Activated CD4-positive, alpha-beta memory T cell treated with anti-CD3 and anti-CD28 coated beads for 36 hours (primary cell): Measurements from ENCODE around the gene RERE. TPM values are rescaled to one million over a fixed set of nuclear protein-coding genes. Genes with fewer than 3 reads are reported as not detected.
"Not testable (repeated sequence)": the region's sequence is repeated elsewhere in the genome, so short reads cannot be mapped to it uniquely, and the experiment has no call there.

Experiments used
- CTCF ChIA-PET: fragments of 350-600 bp; sonication (Branson Sonifier 250); formaldehyde crosslinking; loops from one replicate; lab custom pipeline; 2021; ENCODE audit warnings: antibody characterized with exemption, inconsistent platforms; lab: Charles Lee
- POLR2A ChIA-PET: fragments of 350-600 bp; sonication (Branson Sonifier 250); formaldehyde crosslinking; loops from one replicate; lab custom pipeline; 2021; ENCODE audit warnings: antibody characterized with exemption; lab: Charles Lee
- DNase-seq: peaks from one replicate; pipeline ENCODE4 v3.0.0-alpha.2; 2020
- H3K27ac Mint-ChIP-seq: one replicate; pipeline ENCODE4 v1.8.0; 2021; ENCODE audit warnings: mixed read lengths
- H3K27me3 Mint-ChIP-seq: one replicate; pipeline ENCODE4 v1.8.0; 2021; ENCODE audit warnings: mixed read lengths
- H3K36me3 Mint-ChIP-seq: one replicate; pipeline ENCODE4 v1.8.0; 2021; ENCODE audit warnings: mixed read lengths
- H3K4me1 Mint-ChIP-seq: one replicate; pipeline ENCODE4 v1.8.0; 2021; ENCODE audit warnings: low read depth, mixed read lengths
- H3K4me3 Mint-ChIP-seq: one replicate; pipeline ENCODE4 v1.8.0; 2021; ENCODE audit warnings: mild to moderate bottlenecking, mixed read lengths
- H3K9me3 Mint-ChIP-seq: one replicate; pipeline ENCODE4 v1.8.0; 2021; ENCODE audit warnings: mixed read lengths
- intact Hi-C: fragments of 100-400 bp; cut with micrococcal nuclease; formaldehyde crosslinking; loops from one replicate; pipeline ENCODE4 v1.15.1; 2023
- total RNA-seq, 2 experiments: library from RNA; stranded (reverse); gene quantifications; one replicate each; pipeline ENCODE4 v1.2.3, GENCODE V29; 2021

RERE gene
- total RNA-seq, 2 experiments from 2014 or later, result 45.0 to 50.5 TPM

DNA sequence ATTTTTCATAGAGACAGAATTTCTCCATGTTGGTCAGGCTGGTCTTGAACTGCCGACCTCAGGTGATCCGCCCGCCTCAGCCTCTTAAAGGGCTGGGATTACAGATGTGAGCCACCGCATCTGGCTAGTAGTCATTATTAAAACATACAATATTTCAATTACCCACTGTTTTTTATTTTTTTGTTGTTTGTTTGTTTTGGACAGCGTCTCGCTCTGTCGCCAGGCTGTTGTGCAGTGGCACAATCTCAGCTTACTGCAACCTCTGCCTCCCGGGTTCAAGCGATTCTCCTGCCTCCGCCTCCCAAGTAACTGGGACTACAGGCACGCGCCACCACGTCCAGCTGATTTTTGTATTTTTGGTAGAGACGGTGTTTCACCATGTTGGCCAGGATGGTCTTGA is 90.1 kb downstream of the RERE start:
- CTCF ChIA-PET, result interaction anchor here (0.6 to 9.0 kb wide), 30 partner anchors 9 to 712 kb away, joined by 3 to 127 read pairs (median 5); no protein-coding TSS in a partner anchor

DNA sequence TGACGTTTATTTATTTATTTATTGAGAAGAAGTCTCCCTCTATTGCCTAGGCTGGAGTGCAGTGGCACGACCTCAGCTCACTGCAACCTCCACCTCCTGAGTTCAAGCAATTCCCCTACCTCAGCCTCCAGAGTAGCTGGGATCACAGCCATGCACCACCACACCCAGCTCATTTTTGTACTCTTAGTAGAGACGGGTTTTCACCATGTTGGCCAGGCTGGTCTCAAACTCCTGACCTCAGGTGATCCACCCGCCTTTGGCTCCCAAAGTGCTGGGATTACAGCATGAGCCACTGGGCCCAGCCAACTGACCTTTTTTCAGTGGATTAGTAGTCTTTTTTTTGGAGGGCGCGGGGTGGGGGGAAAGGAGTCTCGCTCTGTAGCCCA is 90.6 kb downstream of the RERE start:
- H3K9me3 Mint-ChIP-seq, H3K27me3 Mint-ChIP-seq, DNase-seq, H3K27ac Mint-ChIP-seq, H3K4me3 Mint-ChIP-seq, H3K36me3 Mint-ChIP-seq: not testable (repeated sequence)
- intact Hi-C loops, result loop anchor here (1.0 kb wide), 1 partner anchor 165 kb away; no protein-coding TSS in a partner anchor
- CTCF ChIA-PET, result interaction anchor here (0.6 to 9.0 kb wide), 46 partner anchors 9 to 711 kb away, joined by 3 to 127 read pairs (median 5); no protein-coding TSS in a partner anchor
- POLR2A ChIA-PET, result interaction anchor here (2.4 kb wide), 1 partner anchor 26 kb away, joined by 9 read pairs; no protein-coding TSS in a partner anchor
- H3K4me1 Mint-ChIP-seq, result peaks cover 15% of the 10 kb centered on the region

More for the DNA sequence above, 90.1 kb downstream of the RERE start:
- intact Hi-C loops, H3K27me3 Mint-ChIP-seq, H3K27ac Mint-ChIP-seq, H3K4me3 Mint-ChIP-seq, H3K36me3 Mint-ChIP-seq, DNase-seq: not testable (repeated sequence)
- peaks cover 15% of the 10 kb centered on the region for H3K4me1 Mint-ChIP-seq
- peaks cover 11% of the 10 kb centered on the region for H3K9me3 Mint-ChIP-seq
- POLR2A ChIA-PET, result interaction anchor here (2.4 kb wide), 1 partner anchor 26 kb away, joined by 9 read pairs; no protein-coding TSS in a partner anchor

DNA sequence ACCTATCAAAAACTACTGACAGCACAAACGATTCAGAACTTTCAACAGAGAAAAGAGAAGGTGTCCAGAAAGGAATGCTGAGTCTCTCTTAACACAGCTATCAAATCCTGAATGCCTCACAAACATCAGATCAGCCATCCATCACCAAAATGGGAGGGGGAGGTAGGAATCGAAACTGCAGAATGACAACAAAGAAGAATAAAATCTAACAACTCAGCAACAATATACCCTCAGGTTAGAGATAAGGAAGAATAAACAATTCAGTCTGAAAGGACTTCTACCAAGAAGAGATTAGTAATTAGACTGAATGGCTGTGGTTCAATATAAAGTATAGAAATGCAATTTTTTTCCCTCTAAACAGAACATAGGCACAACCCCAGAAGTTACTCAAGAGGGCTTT is 94.4 kb downstream of the RERE start:
- no peaks in the 10 kb centered on the region for H3K9me3 Mint-ChIP-seq
- no peak overlapping the region for H3K4me3 Mint-ChIP-seq
- no peak overlapping the region for H3K27ac Mint-ChIP-seq
- no peaks in the 10 kb centered on the region for H3K27me3 Mint-ChIP-seq
- no peak for DNase-seq
- H3K36me3 Mint-ChIP-seq, result no peaks in the 10 kb centered on the region
- ChIA-PET CTCF (interaction anchor here (1.1 to 9.0 kb wide), 7 partner anchors 22 to 282 kb away, joined by 3 to 127 read pairs (median 3); no protein-coding TSS in a partner anchor), POLR2A (interaction anchor here (0.9 kb wide), 1 partner anchor 135 kb away, joined by 3 read pairs; no protein-coding TSS in a partner anchor)
- intact Hi-C loops, result no loop called here
- peaks cover 13% of the 10 kb centered on the region for H3K4me1 Mint-ChIP-seq

DNA sequence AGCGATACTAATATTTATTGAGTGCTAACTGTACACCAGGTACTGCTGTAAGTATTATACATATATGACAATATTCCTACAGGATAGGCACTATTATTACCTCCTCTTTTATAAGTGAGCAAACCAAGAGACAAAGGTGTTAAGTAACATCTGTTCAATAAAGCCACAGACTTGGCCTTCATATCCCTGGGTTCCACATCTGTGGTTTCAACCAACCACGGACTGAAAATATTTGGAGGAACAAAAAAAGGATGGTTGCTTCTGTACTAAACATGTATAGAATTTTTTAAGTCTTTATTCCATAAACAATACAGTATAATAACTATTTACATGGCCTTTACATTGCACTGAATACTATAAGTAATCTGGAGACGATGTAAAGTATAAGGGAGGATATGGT is 95.1 kb downstream of the RERE start:
- no peaks in the 10 kb centered on the region for H3K9me3 Mint-ChIP-seq
- intact Hi-C loops, result no loop called here
- DNase-seq, result no peak

DNA sequence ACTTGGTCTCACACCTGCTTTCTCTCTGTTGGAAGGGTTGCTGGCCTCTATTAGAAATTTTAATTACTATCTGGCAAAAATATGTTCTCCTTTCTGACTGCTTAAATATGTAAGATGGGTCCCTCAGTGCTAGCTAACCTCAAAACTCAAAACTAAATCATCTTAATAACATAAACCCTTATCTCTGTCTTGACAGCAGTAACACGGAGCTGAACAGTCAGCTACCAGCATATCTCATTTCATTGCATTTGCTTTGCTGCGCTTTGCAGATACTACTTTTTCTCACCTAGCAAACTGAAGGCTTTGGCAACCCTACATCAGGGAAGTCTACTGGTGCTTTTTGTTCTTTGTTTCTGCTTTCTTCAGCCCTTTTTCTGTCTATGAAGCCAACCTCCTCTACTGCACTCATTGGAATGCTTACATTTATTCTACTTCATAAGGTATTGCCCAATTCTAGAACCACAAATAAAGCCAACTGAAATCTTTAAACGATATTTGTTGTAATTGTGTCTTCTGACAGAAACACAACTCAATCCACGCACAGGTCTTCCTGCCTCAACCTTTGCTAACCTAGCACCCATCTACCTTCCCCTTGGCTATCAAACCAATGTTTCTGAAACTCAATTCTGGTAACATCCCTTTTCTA is 95.6 kb downstream of the RERE start:
- Mint-ChIP-seq H3K4me3 (no peak overlapping the region), H3K27ac (no peak overlapping the region), H3K4me1 (peaks cover 13% of the 10 kb centered on the region), H3K27me3 (no peaks in the 10 kb centered on the region), H3K36me3 (no peaks in the 10 kb centered on the region), H3K9me3 (no peaks in the 10 kb centered on the region)
- intact Hi-C loops, result no loop called here
- no peak for DNase-seq
- ChIA-PET POLR2A (no interaction called here), CTCF (no interaction called here)

More for the DNA sequence above, 95.1 kb downstream of the RERE start:
- ChIA-PET POLR2A (no interaction called here), CTCF (interaction anchor here (1.5 kb wide), 1 partner anchor 153 kb away, joined by 3 read pairs; no protein-coding TSS in a partner anchor)
- H3K27me3 Mint-ChIP-seq, result no peaks in the 10 kb centered on the region
- no peak overlapping the region for H3K27ac Mint-ChIP-seq
- H3K4me1 Mint-ChIP-seq, result peaks cover 13% of the 10 kb centered on the region
- no peaks in the 10 kb centered on the region for H3K36me3 Mint-ChIP-seq
- no peak overlapping the region for H3K4me3 Mint-ChIP-seq

DNA sequence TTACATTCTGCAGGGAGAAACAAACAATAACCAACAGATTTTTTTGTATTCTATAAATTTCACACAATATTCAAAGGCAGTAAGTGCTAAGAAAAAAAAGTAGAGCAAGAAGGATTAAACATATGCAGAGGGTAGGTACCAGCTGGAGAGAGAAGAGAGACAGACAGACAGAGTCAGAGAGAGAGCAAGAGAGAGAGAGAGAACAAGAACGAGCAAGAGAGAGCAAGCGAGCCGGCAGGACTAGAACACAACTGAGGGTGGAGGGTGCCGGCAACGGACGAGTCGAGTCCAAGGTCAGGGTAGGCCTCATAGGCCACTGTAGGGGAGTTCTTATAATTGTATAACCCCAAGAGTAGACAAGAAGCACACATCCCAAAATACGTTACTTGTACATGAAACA is 97.1 kb downstream of the RERE start:
- Mint-ChIP-seq H3K4me1 (peaks cover 13% of the 10 kb centered on the region), H3K27me3 (no peaks in the 10 kb centered on the region), H3K9me3 (no peaks in the 10 kb centered on the region), H3K4me3 (no peak overlapping the region), H3K36me3 (no peaks in the 10 kb centered on the region), H3K27ac (no peak overlapping the region)
- ChIA-PET CTCF (interaction anchor here (0.6 kb wide), 1 partner anchor 322 kb away, joined by 3 read pairs; no protein-coding TSS in a partner anchor), POLR2A (no interaction called here)
- no peak for DNase-seq
- intact Hi-C loops, result no loop called here

DNA sequence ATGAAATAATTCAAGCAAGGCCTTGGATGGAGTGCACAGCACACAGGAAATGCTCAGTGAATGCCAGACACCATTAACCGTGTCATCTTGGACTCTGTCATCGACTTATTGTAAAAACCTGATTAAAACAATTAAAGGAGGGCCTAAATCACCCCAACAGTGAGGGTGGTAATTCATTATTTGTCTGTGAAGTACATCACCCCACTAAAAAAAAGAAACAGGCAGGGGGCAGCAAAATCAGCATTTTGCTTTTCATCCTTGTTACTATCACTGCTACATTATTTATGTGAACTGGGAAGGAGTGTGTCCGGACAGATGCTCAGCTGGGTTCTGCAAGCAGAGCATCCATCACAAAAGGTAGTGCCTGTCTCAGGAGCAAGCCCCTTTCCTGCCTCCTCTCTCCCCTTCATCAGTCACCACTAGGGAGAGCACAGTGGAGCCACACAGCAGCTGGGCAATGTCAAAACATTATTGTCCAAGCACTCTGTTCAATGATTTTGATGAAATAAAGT is 98.5 kb downstream of the RERE start:
- no peaks in the 10 kb centered on the region for H3K36me3 Mint-ChIP-seq
- no peak overlapping the region for H3K27ac Mint-ChIP-seq
- intact Hi-C loops, result no loop called here
- no peaks in the 10 kb centered on the region for H3K9me3 Mint-ChIP-seq
- peaks cover 17% of the 10 kb centered on the region for H3K4me1 Mint-ChIP-seq
- no peak for DNase-seq
- ChIA-PET CTCF (interaction anchor here (2.3 to 2.5 kb wide), 2 partner anchors 8 to 286 kb away, joined by 6 to 16 read pairs; no protein-coding TSS in a partner anchor), POLR2A (no interaction called here)
- no peak overlapping the region for H3K4me3 Mint-ChIP-seq
- no peaks in the 10 kb centered on the region for H3K27me3 Mint-ChIP-seq

DNA sequence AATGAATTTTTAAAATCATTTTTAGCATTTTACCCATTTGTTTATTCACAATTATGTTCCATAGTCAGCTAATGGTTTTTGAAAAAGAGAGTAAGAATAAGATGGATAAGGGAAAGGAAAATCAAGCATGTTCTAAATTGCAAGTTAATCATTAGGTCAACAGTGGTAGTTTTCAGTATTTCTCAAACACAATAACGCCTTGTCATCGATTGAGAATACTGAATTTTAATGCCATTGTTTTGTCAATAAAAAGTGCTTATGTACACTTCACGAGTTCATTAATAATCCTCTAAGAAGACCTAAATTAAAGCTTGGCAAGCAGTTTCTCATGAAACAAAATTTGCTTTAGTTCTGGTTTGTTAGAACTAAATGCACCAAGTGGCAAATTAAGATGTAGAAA is 100.3 kb downstream of the RERE start:
- Mint-ChIP-seq H3K27ac (no peak overlapping the region), H3K27me3 (no peaks in the 10 kb centered on the region), H3K4me3 (no peak overlapping the region), H3K36me3 (no peaks in the 10 kb centered on the region), H3K9me3 (no peaks in the 10 kb centered on the region), H3K4me1 (peaks cover 13% of the 10 kb centered on the region)
- no peak for DNase-seq
- intact Hi-C loops, result no loop called here
- POLR2A ChIA-PET, result no interaction called here
- CTCF ChIA-PET, result interaction anchor here (1.1 to 2.5 kb wide), 4 partner anchors 9 to 288 kb away, joined by 3 to 16 read pairs (median 6); no protein-coding TSS in a partner anchor

DNA sequence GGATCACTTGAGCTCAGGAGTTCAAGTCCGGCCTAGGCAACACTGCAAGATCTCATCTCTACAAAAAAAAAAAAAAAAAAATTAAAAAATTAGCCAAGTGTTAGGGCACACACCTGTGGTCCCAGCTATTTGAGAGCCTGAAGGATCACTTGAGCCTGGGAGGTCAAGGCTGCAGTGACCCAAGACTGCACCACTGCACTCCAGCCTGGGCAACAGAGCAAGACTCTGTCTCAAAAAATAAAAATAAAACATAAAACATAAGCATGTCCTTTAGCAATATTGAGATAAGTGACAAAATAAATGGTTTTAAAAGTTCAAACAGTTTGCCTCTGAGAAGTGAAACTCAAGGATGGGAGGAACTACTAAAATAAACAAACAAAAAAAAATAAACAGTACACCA is 101.2 kb downstream of the RERE start:
- ChIA-PET CTCF (interaction anchor here (1.6 kb wide), 1 partner anchor 10 kb away, joined by 5 read pairs; no protein-coding TSS in a partner anchor), POLR2A (no interaction called here)
- H3K36me3 Mint-ChIP-seq, result no peaks in the 10 kb centered on the region
- no peaks in the 10 kb centered on the region for H3K27me3 Mint-ChIP-seq
- no peak overlapping the region for H3K4me3 Mint-ChIP-seq
- no peaks in the 10 kb centered on the region for H3K9me3 Mint-ChIP-seq
- H3K27ac Mint-ChIP-seq, result no peak overlapping the region
- H3K4me1 Mint-ChIP-seq, result peaks cover 17% of the 10 kb centered on the region
- no peak for DNase-seq
- intact Hi-C loops, result no loop called here

DNA sequence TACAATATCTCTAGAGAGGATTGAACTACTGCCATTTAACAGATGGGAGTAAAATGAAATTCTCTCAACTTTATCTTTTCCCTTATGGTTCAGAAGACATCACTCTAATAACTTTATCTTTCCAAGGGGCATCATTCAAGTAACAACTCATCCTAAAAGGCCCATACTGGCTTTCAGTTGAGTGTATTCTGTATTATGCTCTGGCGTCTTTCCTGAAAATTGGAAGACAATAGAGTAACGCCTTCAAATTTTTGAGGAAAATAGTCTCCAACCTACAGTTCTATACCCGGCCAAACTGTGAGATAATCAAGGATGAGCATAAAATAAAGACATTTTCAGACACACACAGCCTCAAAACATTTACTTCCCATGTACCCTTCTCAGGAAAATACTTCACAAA is 103.3 kb downstream of the RERE start:
- Mint-ChIP-seq H3K4me3 (no peak overlapping the region), H3K36me3 (no peaks in the 10 kb centered on the region), H3K27me3 (no peaks in the 10 kb centered on the region), H3K4me1 (peaks cover 17% of the 10 kb centered on the region), H3K27ac (no peak overlapping the region), H3K9me3 (no peaks in the 10 kb centered on the region)
- POLR2A ChIA-PET, result no interaction called here
- intact Hi-C loops, result no loop called here
- DNase-seq, result no peak
- CTCF ChIA-PET, result no interaction called here

DNA sequence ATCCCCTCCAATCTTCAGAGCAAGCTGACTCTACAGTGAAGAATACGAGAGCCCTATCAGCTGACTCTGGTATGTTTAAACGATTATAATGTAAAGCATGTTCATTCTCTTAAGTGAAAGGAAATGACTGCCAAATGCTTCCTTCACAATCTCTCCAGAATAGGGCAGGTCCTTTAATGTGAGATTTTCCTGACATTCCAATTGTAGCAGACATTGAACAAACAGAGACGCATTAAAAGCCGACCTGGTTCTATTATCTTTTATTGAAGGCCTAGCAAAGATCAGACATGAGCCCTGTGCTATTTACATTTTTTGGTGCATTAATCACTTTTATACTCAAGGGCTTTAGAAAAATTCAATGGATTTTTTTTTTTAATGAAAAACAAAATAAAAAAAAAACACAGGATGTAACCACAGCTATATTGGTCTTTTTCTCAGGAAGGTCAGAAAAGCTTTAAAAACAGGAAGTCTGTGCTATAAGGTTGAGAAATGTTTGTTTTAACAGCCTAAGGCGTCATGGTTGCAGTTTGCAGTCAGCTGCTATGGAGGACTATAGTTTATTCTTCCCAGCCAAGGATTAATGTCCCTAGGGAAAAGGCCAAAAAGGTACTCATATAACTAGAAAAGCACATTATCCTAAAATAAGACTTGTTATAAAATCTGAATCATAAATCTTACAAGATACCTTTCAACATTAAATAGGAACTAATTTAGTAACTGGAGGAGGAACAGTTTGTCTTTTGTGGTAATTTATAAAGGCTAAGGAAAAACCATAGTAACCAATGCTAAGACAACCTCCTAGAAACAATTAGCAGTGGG is 104.8 kb downstream of the RERE start:
- H3K27ac Mint-ChIP-seq, result peak overlapping the region; percentile 40
- peaks cover 17% of the 10 kb centered on the region for H3K4me1 Mint-ChIP-seq
- no peaks in the 10 kb centered on the region for H3K9me3 Mint-ChIP-seq
- ChIA-PET POLR2A (no interaction called here), CTCF (interaction anchor here (1.0 to 2.4 kb wide), 3 partner anchors 9 to 136 kb away, joined by 3 to 6 read pairs (median 4); no protein-coding TSS in a partner anchor)
- no peaks in the 10 kb centered on the region for H3K27me3 Mint-ChIP-seq
- peaks cover 3% of the 10 kb centered on the region for H3K36me3 Mint-ChIP-seq
- peak overlapping the region; percentile 3 for H3K4me3 Mint-ChIP-seq
- intact Hi-C loops, result no loop called here
- DNase-seq, result no peak
